HEK293T (cell line): Measurements from ENCODE around the gene THAP5.

Experiments
- FOXK2 ChIP-seq: fragments of 450-650 bp; IDR thresholded peaks from 2 replicates; pipeline ENCODE4 v1.6.1; 2016; ENCODE audit warnings: mild to moderate bottlenecking
- FOXM1 ChIP-seq: fragments of 450-650 bp; IDR thresholded peaks from 2 replicates; pipeline ENCODE4 v1.6.1; 2017; ENCODE audit warnings: mild to moderate bottlenecking, borderline replicate concordance
- SP1 ChIP-seq: fragments of 450-650 bp; IDR thresholded peaks from 2 replicates; pipeline ENCODE4 v1.6.1; 2017

DNA sequence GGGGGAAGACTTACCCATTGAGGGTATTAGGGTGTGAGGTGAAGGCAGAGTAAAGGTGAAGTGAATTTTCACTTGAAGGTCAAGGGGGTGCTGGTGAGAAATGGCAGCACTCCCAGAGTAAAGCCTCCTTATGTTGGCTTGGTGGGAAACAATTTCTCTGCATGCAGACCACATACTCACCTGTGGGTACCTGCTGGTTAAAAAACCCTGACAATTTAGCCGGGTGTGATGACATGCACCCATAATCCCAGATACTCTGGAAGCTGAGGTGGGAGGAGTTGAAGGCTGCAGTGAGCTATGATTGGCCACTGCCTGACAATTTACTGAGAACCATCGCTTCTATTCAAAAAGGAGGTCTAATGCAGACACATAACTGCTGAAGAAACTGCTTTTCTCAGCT is 5.7 kb upstream of the THAP5 start:
- TF ChIP-seq FOXM1 (no peak), FOXK2 (no peak), SP1 (no peak)
